Neural progenitor cell (in vitro differentiated cells): ENCODE results near the gene ZNF423. TPM values are rescaled to one million over a fixed set of nuclear protein-coding genes. Genes with fewer than 3 reads are reported as not detected.
A peak's percentile ranks its signal among the peaks of the same experiment; 100 is the strongest.

ENCODE experiments used
- DNase-seq: peaks from one replicate; pipeline ENCODE4 v3.0.0-alpha.2; 2016; ENCODE audit warnings: low spot score
- H2AFZ ChIP-seq: fragments of 200-600 bp; sonication (generic); replicated peaks from 2 replicates; pipeline ENCODE4 v1.6.1; 2016; ENCODE audit warnings: antibody characterized with exemption
- H3F3A ChIP-seq: fragments of 200-600 bp; sonication (generic); 2 replicates; pipeline ENCODE4 v1.6.1; 2016; ENCODE audit warnings: antibody characterized with exemption, low read depth
- H3K27ac ChIP-seq: fragments of 200-600 bp; sonication (generic); 2 replicates; pipeline ENCODE4 v1.5.1; 2016; ENCODE audit warnings: mild to moderate bottlenecking
- H3K27me3 ChIP-seq: fragments of 200-600 bp; sonication (generic); 2 replicates; pipeline ENCODE4 v1.6.1; 2016; ENCODE audit warnings: mild to moderate bottlenecking, moderate library complexity
- H3K36me3 ChIP-seq: fragments of 200-600 bp; sonication (generic); 2 replicates; pipeline ENCODE4 v1.5.1; 2016
- H3K4me1 ChIP-seq: fragments of 200-600 bp; sonication (generic); 2 replicates; pipeline ENCODE4 v1.6.1; 2016; ENCODE audit warnings: mixed run types
- H3K4me2 ChIP-seq: fragments of 200-600 bp; sonication (generic); 2 replicates; pipeline ENCODE4 v1.6.1; 2016
- H3K4me3 ChIP-seq: fragments of 200-600 bp; sonication (generic); 2 replicates; pipeline ENCODE4 v1.5.1; 2016
- H3K79me2 ChIP-seq: fragments of 200-600 bp; sonication (generic); 2 replicates; pipeline ENCODE4 v1.6.1; 2016; ENCODE audit warnings: low read depth
- H3K9ac ChIP-seq: fragments of 200-600 bp; sonication (generic); 2 replicates; pipeline ENCODE4 v1.6.1; 2016
- H3K9me3 ChIP-seq: fragments of 200-600 bp; sonication (generic); 2 replicates; pipeline ENCODE4 v1.5.1; 2016; ENCODE audit warnings: low read depth
- H4K20me1 ChIP-seq: fragments of 200-600 bp; sonication (generic); 2 replicates; pipeline ENCODE4 v1.6.1; 2016; ENCODE audit warnings: low read depth
- H3K27ac Mint-ChIP-seq: 3 replicates; pipeline ENCODE4 v1.8.0; 2021; ENCODE audit warnings: mixed read lengths
- H3K27me3 Mint-ChIP-seq: 2 replicates; pipeline ENCODE4 v1.8.0; 2022; ENCODE audit warnings: low read depth, mild to moderate bottlenecking, inconsistent platforms, moderate library complexity, mixed read lengths; ENCODE audit not compliant: insufficient read depth
- H3K36me3 Mint-ChIP-seq: 3 replicates; pipeline ENCODE4 v1.8.0; 2021; ENCODE audit warnings: mixed read lengths
- H3K4me1 Mint-ChIP-seq: 3 replicates; pipeline ENCODE4 v1.8.0; 2021; ENCODE audit warnings: mixed read lengths
- H3K4me3 Mint-ChIP-seq: 3 replicates; pipeline ENCODE4 v1.8.0; 2021; ENCODE audit warnings: mild to moderate bottlenecking, moderate library complexity, mixed read lengths
- H3K9me3 Mint-ChIP-seq: 3 replicates; pipeline ENCODE4 v1.8.0; 2020; ENCODE audit warnings: mixed read lengths
- CTCF ChIP-seq: fragments of 200-600 bp; sonication (generic); IDR thresholded peaks from 2 replicates; pipeline ENCODE4 v1.5.1; 2017; ENCODE audit warnings: antibody characterized with exemption, mild to moderate bottlenecking
- EZH2 ChIP-seq: fragments of 200-600 bp; sonication (generic); IDR thresholded peaks from 2 replicates; pipeline ENCODE4 v1.6.1; 2017; ENCODE audit warnings: antibody characterized with exemption, mild to moderate bottlenecking, moderate library complexity
- EZH2phosphoT487 ChIP-seq: fragments of 200-600 bp; sonication (generic); IDR thresholded peaks from 2 replicates; pipeline ENCODE4 v1.6.1; 2017; ENCODE audit warnings: antibody characterized with exemption
- total RNA-seq: library from RNA; depleted of rRNA; stranded (reverse); fragments of >200 nt; gene quantifications from 2 replicates; pipeline ENCODE4 v1.2.3, GENCODE V29; 2015; ENCODE audit warnings: low replicate concordance

The ZNF423 gene
- total RNA-seq, 1 donor from 2014 or later, result 21.9 TPM

GRCh38 chr16:49824593-49824992 is 31.3 kb downstream of the ZNF423 start:
- H3K9me3 Mint-ChIP-seq, result no peaks in the 10 kb centered on the region
- H3K4me3 Mint-ChIP-seq, result no peak overlapping the region
- peaks cover 4% of the 10 kb centered on the region for H3K27me3 Mint-ChIP-seq
- H3K9ac ChIP-seq, result no peak overlapping the region
- peak overlapping the region; percentile 28 for H3K4me2 ChIP-seq
- H2AFZ ChIP-seq, result no peak overlapping the region
- no peaks in the 10 kb centered on the region for H3K27me3 ChIP-seq
- DNase-seq, result no peak
- no peak overlapping the region for H3K27ac Mint-ChIP-seq
- no peaks in the 10 kb centered on the region for H3K9me3 ChIP-seq
- peaks cover 97% of the 10 kb centered on the region for H3K79me2 ChIP-seq
- H3K36me3 ChIP-seq, result no peaks in the 10 kb centered on the region
- H3K4me1 ChIP-seq, result peaks cover 59% of the 10 kb centered on the region
- peaks cover 32% of the 10 kb centered on the region for H3F3A ChIP-seq
- peaks cover 99% of the 10 kb centered on the region for H4K20me1 ChIP-seq
- H3K4me1 Mint-ChIP-seq, result peaks cover 77% of the 10 kb centered on the region
- H3K36me3 Mint-ChIP-seq, result peaks cover 16% of the 10 kb centered on the region
- peak overlapping the region; percentile 33 for H3K27ac ChIP-seq
- H3K4me3 ChIP-seq, result no peak overlapping the region
- TF ChIP-seq CTCF (no peak), EZH2 (no peak), EZH2phosphoT487 (no peak)

GRCh38 chr16:49822649-49823370 is 33.1 kb downstream of the ZNF423 start:
- no peak overlapping the region for H3K4me3 ChIP-seq
- peaks cover 32% of the 10 kb centered on the region for H3F3A ChIP-seq
- no peak overlapping the region for H3K27ac ChIP-seq
- TF ChIP-seq EZH2phosphoT487 (no peak), CTCF (no peak), EZH2 (no peak)
- no peak overlapping the region for H2AFZ ChIP-seq
- Mint-ChIP-seq H3K4me1 (peaks cover 61% of the 10 kb centered on the region), H3K36me3 (peaks cover 17% of the 10 kb centered on the region), H3K4me3 (no peak overlapping the region), H3K9me3 (no peaks in the 10 kb centered on the region), H3K27ac (no peak overlapping the region), H3K27me3 (peaks cover 5% of the 10 kb centered on the region)
- H3K9me3 ChIP-seq, result no peaks in the 10 kb centered on the region
- H3K4me1 ChIP-seq, result peaks cover 49% of the 10 kb centered on the region
- H3K9ac ChIP-seq, result no peak overlapping the region
- DNase-seq, result no peak
- H3K36me3 ChIP-seq, result no peaks in the 10 kb centered on the region
- peaks cover 97% of the 10 kb centered on the region for H3K79me2 ChIP-seq
- peaks cover 92% of the 10 kb centered on the region for H4K20me1 ChIP-seq
- H3K4me2 ChIP-seq, result no peak overlapping the region
- H3K27me3 ChIP-seq, result no peaks in the 10 kb centered on the region

GRCh38 chr16:49821614-49822282 is 34.2 kb downstream of the ZNF423 start:
- peaks cover 90% of the 10 kb centered on the region for H4K20me1 ChIP-seq
- no peak overlapping the region for H3K27ac ChIP-seq
- Mint-ChIP-seq H3K36me3 (peaks cover 14% of the 10 kb centered on the region), H3K9me3 (no peaks in the 10 kb centered on the region), H3K4me1 (peaks cover 57% of the 10 kb centered on the region), H3K27ac (no peak overlapping the region), H3K4me3 (no peak overlapping the region), H3K27me3 (peaks cover 5% of the 10 kb centered on the region)
- H3K36me3 ChIP-seq, result no peaks in the 10 kb centered on the region
- DNase-seq, result peak; percentile 40
- no peaks in the 10 kb centered on the region for H3K9me3 ChIP-seq
- TF ChIP-seq CTCF, result no peak
- no peak for TF ChIP-seq EZH2
- no peak for TF ChIP-seq EZH2phosphoT487
- peaks cover 96% of the 10 kb centered on the region for H3K79me2 ChIP-seq
- H2AFZ ChIP-seq, result no peak overlapping the region
- H3F3A ChIP-seq, result peaks cover 32% of the 10 kb centered on the region
- H3K4me3 ChIP-seq, result no peak overlapping the region
- peaks cover 45% of the 10 kb centered on the region for H3K4me1 ChIP-seq
- no peaks in the 10 kb centered on the region for H3K27me3 ChIP-seq
- H3K4me2 ChIP-seq, result peak overlapping the region; percentile 50
- no peak overlapping the region for H3K9ac ChIP-seq
